ENCODE data around the gene FRA10AC1.
"Not testable (repeated sequence)": the region's sequence is repeated elsewhere in the genome, so short reads cannot be mapped to it uniquely, and the experiment has no call there.

FRA10AC1 gene

GRCh38 chr10:93703066-93703465 is 674 bp upstream of the FRA10AC1 start:
- no peak for DNase-seq (ENCODE audit: low read depth)

DNA sequence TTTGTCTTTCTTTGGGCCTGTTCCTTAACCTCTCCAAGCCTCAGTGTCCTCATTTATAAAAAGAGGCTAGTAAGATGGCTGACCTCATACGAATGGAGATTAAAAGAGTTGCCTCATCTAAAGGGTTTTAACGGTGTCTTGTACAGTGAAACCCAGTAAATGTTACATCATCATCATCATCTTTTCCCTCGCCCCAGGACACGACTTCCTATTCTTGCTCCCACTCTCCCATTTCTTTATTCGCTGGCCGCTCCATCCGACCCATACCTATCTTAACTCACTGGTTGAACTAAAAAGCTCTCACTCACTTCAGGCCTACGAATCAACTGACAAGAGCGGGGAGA is 554 bp downstream of the FRA10AC1 start:
- DNase-seq (ENCODE audit: low read depth), result no peak

- DNase-seq (ENCODE audit: low read depth), result no peak
These were observed 5.2 kb downstream of the FRA10AC1 start for GRCh38 chr10:93697207-93697606.

GRCh38 chr10:93696582-93696981 is 5.8 kb downstream of the FRA10AC1 start:
- not testable (repeated sequence) for DNase-seq (ENCODE audit: low read depth)

GRCh38 chr10:93695740-93696139 is 6.7 kb downstream of the FRA10AC1 start:
- no peak for DNase-seq (ENCODE audit: low read depth)

DNA sequence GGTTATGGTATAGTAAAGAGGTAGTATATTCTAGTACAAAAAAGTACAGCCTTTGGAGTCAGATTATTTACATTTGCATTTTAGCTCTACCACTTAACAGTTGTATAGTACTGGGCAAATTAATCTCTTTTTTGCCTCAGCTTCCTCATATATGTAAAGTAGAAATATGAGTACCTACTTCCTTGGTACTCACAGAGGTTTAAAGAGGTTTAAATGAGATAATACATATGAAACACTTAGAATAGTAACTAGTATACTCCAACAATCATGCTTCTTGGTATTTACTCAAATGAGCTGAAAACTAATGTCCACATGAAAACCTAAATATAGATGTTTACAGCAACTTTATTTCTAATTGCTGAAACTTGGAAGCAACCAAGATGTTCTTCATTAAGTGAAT is 14.7 kb downstream of the FRA10AC1 start:
- DNase-seq (ENCODE audit: low read depth), result no peak

DNA sequence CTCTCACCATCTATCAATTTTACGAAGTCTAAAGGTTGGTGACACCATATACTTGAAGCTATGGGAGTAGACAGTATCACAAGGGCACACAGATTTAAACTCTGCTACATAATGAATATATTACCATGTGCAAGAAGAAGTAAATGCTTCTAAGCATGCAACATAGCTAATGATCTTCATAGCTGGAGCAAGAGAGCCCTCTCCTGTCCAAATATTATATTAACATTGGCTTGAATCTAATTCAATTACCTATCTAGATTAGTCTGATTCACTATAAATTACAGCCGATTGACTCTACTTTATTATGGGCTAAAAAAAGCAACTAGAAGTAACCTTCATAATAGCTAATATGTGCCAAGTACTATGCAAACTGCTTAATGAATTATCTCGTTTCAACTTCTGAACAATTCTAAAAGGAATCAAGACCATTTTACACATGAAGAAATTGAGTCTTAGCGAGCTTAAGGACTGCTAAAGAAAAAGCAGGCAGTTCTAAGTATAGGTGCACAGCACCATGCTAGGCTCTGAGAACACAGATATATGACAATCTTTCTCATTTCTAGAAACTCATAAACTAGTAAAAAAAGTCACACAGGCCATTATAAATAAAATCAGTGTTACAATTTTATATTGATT is 21.9 kb downstream of the FRA10AC1 start:
- DNase-seq (ENCODE audit: low read depth), result no peak

DNA sequence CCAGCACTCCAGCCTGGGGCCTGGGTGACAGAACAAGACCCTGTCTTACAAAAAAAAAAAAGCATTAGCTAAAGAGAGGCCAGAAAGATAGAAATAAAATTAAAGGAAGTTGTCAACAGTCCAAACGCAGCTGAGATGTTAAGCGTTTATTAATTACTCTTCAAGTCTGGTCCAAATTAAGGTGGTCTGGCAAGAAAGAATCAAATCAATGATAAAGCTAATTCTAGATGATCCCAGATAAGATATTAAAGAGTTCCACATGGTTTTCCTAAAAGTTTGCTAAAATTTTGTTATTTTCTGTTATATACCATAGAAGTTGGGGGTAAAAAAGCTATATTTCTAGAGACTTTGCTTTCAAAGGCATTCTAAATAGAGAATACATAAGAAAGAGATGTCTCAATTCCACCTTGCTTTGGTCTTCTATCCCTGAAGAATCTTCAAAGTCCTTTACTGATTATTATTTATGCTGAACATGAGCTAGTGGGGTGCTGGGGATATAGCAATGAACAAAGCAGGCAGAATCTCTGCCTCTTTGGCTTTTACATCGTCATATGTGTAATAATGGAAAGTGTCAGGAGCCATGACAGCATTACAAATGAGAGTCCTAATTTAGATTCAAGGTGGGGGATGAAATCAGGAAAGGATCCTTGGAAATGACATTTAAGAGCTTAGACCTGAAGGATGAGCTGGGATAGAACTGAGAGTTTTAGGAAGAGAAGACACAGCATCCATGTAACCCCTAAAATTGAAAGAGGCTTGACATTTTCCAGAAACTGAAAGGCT is 23.4 kb downstream of the FRA10AC1 start:
- DNase-seq (ENCODE audit: low read depth), result no peak

GRCh38 chr10:93678386-93678785 is 24.0 kb downstream of the FRA10AC1 start:
- DNase-seq (ENCODE audit: low read depth), result no peak

DNA sequence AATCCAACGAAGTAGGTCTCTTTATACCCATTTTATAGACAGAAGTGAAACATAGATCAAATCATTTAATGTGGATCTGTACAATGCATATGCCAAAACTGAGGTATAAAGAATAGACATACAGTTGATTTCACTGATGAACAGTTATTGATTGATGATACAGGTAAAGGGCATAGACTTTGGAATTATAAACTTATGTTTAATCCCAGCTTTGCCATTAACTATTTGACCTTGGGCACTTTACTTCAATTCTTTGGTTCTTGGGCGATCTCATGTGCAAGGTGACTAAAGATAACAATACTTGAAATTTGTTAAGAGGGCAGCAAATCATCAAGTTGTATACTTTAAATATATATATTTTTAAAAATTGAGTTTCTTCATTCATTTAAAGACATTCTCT is 28.6 kb downstream of the FRA10AC1 start:
- DNase-seq (ENCODE audit: low read depth), result no peak

GRCh38 chr10:93672890-93673289 is 29.5 kb downstream of the FRA10AC1 start:
- no peak for DNase-seq (ENCODE audit: low read depth)

GRCh38 chr10:93672022-93672678 is 30.2 kb downstream of the FRA10AC1 start:
- no peak for DNase-seq (ENCODE audit: low read depth)

DNA sequence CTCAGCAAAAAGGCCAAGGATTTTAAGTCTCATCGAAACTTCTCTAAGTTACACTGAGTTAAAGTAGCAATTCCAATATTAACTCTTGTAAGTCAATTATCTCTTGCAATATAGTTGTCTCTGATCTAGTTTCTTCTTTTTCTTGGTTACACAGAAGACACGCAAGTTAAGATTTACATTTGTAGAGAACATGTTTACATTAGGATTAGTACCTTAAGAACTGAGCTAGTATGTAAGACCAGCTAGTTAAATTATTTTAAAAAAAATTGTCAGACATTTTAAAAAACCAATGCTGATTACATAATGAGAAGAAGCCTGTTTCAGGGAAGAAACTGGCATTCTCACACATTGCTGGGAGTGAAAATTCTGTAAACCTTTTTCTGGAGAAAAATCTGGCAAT is 31.4 kb downstream of the FRA10AC1 start:
- DNase-seq (ENCODE audit: low read depth), result no peak

DNA sequence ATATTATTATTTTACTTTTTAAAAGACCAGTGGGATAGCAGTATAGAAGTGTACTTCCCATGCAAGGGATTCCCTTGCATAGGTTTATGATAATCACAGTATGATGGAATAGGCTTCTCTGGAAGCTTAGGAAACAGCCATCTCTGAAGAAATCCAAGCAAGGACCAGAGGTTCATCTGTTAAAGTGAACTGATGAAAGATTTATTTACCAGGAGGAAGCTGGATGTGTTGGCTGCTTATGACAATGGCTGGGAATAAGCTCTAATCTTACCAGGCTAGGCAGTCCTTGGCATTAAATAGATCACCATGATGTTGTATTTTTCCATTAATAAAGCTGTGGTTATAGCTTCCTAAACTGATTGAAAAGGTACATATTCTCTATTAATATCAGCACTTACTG is 32.0 kb downstream of the FRA10AC1 start:
- DNase-seq (ENCODE audit: low read depth), result no peak

- DNase-seq (ENCODE audit: low read depth), result no peak
These were observed 34.6 kb downstream of the FRA10AC1 start for GRCh38 chr10:93667795-93668194.

DNA sequence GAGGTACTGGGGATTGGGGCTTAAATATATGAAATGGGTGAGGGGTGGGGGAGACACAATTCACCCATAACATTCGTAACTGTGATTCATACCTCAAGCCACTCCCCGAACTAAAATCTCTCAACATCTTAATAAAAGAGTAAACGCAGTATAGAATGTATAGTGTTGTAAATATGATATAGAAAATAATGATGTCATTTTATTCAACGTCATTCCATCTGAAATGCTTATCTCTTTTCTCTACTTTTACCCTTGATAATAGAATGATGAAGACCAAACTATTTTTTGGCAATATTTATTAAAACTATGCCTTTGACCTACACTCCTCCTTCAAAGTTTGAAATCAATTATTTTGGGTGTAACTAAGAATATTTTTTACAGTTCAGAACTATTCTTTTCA is 36.4 kb downstream of the FRA10AC1 start:
- DNase-seq (ENCODE audit: low read depth), result no peak

DNA sequence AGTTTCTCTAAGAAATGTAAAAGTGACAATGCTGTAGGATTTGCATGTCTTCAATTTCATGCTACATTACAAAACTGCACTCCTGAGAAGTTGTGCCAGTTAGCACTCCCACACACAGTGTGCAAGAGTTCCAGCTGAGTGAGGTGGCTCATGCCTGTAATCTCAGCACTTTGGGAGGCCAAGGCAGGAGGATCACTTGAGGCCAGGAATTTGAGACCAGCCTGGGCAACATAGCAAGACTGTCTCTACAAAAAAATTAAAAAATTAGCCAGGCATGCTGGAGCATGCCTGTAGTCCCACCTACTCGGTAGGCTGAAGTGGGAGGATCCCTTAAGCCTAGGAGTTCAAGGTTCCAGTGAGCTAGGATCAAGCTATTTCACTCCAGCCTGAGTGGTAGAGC is 44.6 kb downstream of the FRA10AC1 start:
- DNase-seq (ENCODE audit: low read depth), result no peak

- no peak for DNase-seq (ENCODE audit: low read depth)
These were observed 46.2 kb downstream of the FRA10AC1 start for GRCh38 chr10:93656155-93656554.

- DNase-seq (ENCODE audit: low read depth), result no peak
These were observed 48.2 kb downstream of the FRA10AC1 start for GRCh38 chr10:93654201-93654600.

GRCh38 chr10:93652857-93653256 is 49.5 kb downstream of the FRA10AC1 start:
- no peak for DNase-seq (ENCODE audit: low read depth)

GRCh38 chr10:93639791-93640190 is 62.6 kb downstream of the FRA10AC1 start:
- no peak for DNase-seq (ENCODE audit: low read depth)

GRCh38 chr10:93630625-93631557 is 71.5 kb downstream of the FRA10AC1 start:
- no peak for DNase-seq (ENCODE audit: low read depth)

All from GM04503 (cell line).